ENCODE results near the gene MALRD1. TPM values are rescaled to one million over a fixed set of nuclear protein-coding genes. Genes with fewer than 3 reads are reported as not detected.

The MALRD1 gene
- total RNA-seq, 2 experiments from 2014 or later = 0.29 to 0.41 TPM

- intact Hi-C loops (cut with micrococcal nuclease) = no loop called here
- TF ChIP-seq CTCF (IDR thresholded peaks at IDR 0.05) = no peak
- no peak for ATAC-seq
- Mint-ChIP-seq H3K27me3 (no peaks in the 10 kb centered on the region), H3K36me3 (ENCODE audit: low read depth) (no peaks in the 10 kb centered on the region), H3K4me3 (no peak overlapping the region), H3K9me3 (peaks cover 1% of the 10 kb centered on the region), H3K4me1 (ENCODE audit: low read depth) (peaks cover 3% of the 10 kb centered on the region), H3K27ac (no peak overlapping the region)
- ChIA-PET CTCF (no interaction called here), POLR2A (no interaction called here)
- DNase-seq = no peak
Observed at GRCh38 chr10:19638896-19639233, 590.3 kb downstream of the MALRD1 start.

- ChIA-PET POLR2A (no interaction called here), CTCF (no interaction called here)
- Mint-ChIP-seq H3K9me3 (no peaks in the 10 kb centered on the region), H3K4me3 (no peak overlapping the region), H3K4me1 (ENCODE audit: low read depth) (peaks cover 3% of the 10 kb centered on the region), H3K27me3 (no peaks in the 10 kb centered on the region), H3K27ac (no peak overlapping the region), H3K36me3 (ENCODE audit: low read depth) (no peaks in the 10 kb centered on the region)
- intact Hi-C loops (cut with micrococcal nuclease) = no loop called here
- DNase-seq (no peak), ATAC-seq (no peak)
- TF ChIP-seq CTCF (IDR thresholded peaks at IDR 0.05) = no peak
Observed at GRCh38 chr10:19640566-19641263, 592.1 kb downstream of the MALRD1 start.

- H3K36me3 Mint-ChIP-seq (ENCODE audit: low read depth) = no peaks in the 10 kb centered on the region
- intact Hi-C loops (cut with micrococcal nuclease) = no loop called here
- DNase-seq (no peak), ATAC-seq (no peak)
- POLR2A ChIA-PET = no interaction called here
- CTCF ChIA-PET = no interaction called here
- no peak overlapping the region for H3K27ac Mint-ChIP-seq
- H3K4me3 Mint-ChIP-seq = no peak overlapping the region
- H3K9me3 Mint-ChIP-seq = peaks cover 4% of the 10 kb centered on the region
- no peak for TF ChIP-seq CTCF (IDR thresholded peaks at IDR 0.05)
- no peaks in the 10 kb centered on the region for H3K4me1 Mint-ChIP-seq (ENCODE audit: low read depth)
- no peaks in the 10 kb centered on the region for H3K27me3 Mint-ChIP-seq
Observed at GRCh38 chr10:19651549-19651948, 602.9 kb downstream of the MALRD1 start.

GRCh38 chr10:19652750-19653149 is 604.1 kb downstream of the MALRD1 start:
- Mint-ChIP-seq H3K27me3 (no peaks in the 10 kb centered on the region), H3K4me1 (ENCODE audit: low read depth) (no peaks in the 10 kb centered on the region), H3K9me3 (peaks cover 4% of the 10 kb centered on the region), H3K36me3 (ENCODE audit: low read depth) (no peaks in the 10 kb centered on the region), H3K4me3 (no peak overlapping the region), H3K27ac (no peak overlapping the region)
- intact Hi-C loops (cut with micrococcal nuclease) = no loop called here
- TF ChIP-seq CTCF (IDR thresholded peaks at IDR 0.05) = no peak
- ChIA-PET CTCF (no interaction called here), POLR2A (no interaction called here)
- DNase-seq = no peak
- ATAC-seq = no peak

GRCh38 chr10:19653931-19654330 is 605.3 kb downstream of the MALRD1 start:
- no peak for DNase-seq
- Mint-ChIP-seq H3K27me3 (no peaks in the 10 kb centered on the region), H3K27ac (no peak overlapping the region), H3K9me3 (peaks cover 4% of the 10 kb centered on the region), H3K4me3 (no peak overlapping the region), H3K36me3 (ENCODE audit: low read depth) (no peaks in the 10 kb centered on the region), H3K4me1 (ENCODE audit: low read depth) (no peaks in the 10 kb centered on the region)
- CTCF ChIA-PET = no interaction called here
- POLR2A ChIA-PET = no interaction called here
- intact Hi-C loops (cut with micrococcal nuclease) = no loop called here
- ATAC-seq = no peak
- TF ChIP-seq CTCF (IDR thresholded peaks at IDR 0.05) = no peak
